Measurements from ENCODE around the gene BABAM2.

The BABAM2 gene

GRCh38 chr2:28346587-28346986 lies 456.1 kb downstream of the BABAM2 start:
- no peak for DNase-seq (ENCODE audit: low read depth)

- DNase-seq (ENCODE audit: low read depth) = no peak
These were observed 456.7 kb downstream of the BABAM2 start for GRCh38 chr2:28347193-28347592.

- no peak for DNase-seq (ENCODE audit: low read depth)
These were observed 457.1 kb downstream of the BABAM2 start for GRCh38 chr2:28347596-28347995.

- peak; percentile 25 for DNase-seq (ENCODE audit: low read depth)
These were observed 457.6 kb downstream of the BABAM2 start for GRCh38 chr2:28348149-28348567.

GRCh38 chr2:28348921-28349320 lies 458.4 kb downstream of the BABAM2 start:
- no peak for DNase-seq (ENCODE audit: low read depth)

GRCh38 chr2:28349546-28350165 lies 459.1 kb downstream of the BABAM2 start:
- no peak for DNase-seq (ENCODE audit: low read depth)

- DNase-seq (ENCODE audit: low read depth) = no peak
These were observed 459.7 kb downstream of the BABAM2 start for GRCh38 chr2:28350196-28350595.

- no peak for DNase-seq (ENCODE audit: low read depth)
These were observed 460.3 kb downstream of the BABAM2 start for GRCh38 chr2:28350791-28351285.

- no peak for DNase-seq (ENCODE audit: low read depth)
These were observed 461.1 kb downstream of the BABAM2 start for GRCh38 chr2:28351621-28352020.

- DNase-seq (ENCODE audit: low read depth) = no peak
These were observed 461.6 kb downstream of the BABAM2 start for GRCh38 chr2:28352104-28352503.

GRCh38 chr2:28352610-28353195 lies 462.2 kb downstream of the BABAM2 start:
- no peak for DNase-seq (ENCODE audit: low read depth)

- DNase-seq (ENCODE audit: low read depth) = no peak
These were observed 464.5 kb downstream of the BABAM2 start for GRCh38 chr2:28354920-28355520.

GRCh38 chr2:28355521-28356094 lies 465.1 kb downstream of the BABAM2 start:
- no peak for DNase-seq (ENCODE audit: low read depth)

GRCh38 chr2:28356095-28356911 lies 465.8 kb downstream of the BABAM2 start:
- no peak for DNase-seq (ENCODE audit: low read depth)

GRCh38 chr2:28357055-28357454 lies 466.5 kb downstream of the BABAM2 start:
- no peak for DNase-seq (ENCODE audit: low read depth)

GRCh38 chr2:28357948-28358667 lies 467.6 kb downstream of the BABAM2 start:
- no peak for DNase-seq (ENCODE audit: low read depth)

GRCh38 chr2:28358668-28359201 lies 468.2 kb downstream of the BABAM2 start:
- no peak for DNase-seq (ENCODE audit: low read depth)

GRCh38 chr2:28359222-28360057 lies 468.9 kb downstream of the BABAM2 start:
- DNase-seq (ENCODE audit: low read depth) = peak; percentile 71

GRCh38 chr2:28360058-28360717 lies 469.7 kb downstream of the BABAM2 start:
- DNase-seq (ENCODE audit: low read depth) = no peak

Measured in stimulated activated CD8-positive, alpha-beta memory T cell treated with anti-CD3 and anti-CD28 coated beads, Interleukin-12 subunit alpha, Interleukin-12 subunit beta, amount 100 ng/mL, for 1 hour (primary cell).